Cerebellar cortex (tissue), 1 donor: ENCODE results near the gene GMDS.

Experiments
- DNase-seq: peaks from one replicate; pipeline ENCODE4 v3.0.0-alpha.2; 2015; ENCODE audit warnings: low spot score

The GMDS gene

DNA sequence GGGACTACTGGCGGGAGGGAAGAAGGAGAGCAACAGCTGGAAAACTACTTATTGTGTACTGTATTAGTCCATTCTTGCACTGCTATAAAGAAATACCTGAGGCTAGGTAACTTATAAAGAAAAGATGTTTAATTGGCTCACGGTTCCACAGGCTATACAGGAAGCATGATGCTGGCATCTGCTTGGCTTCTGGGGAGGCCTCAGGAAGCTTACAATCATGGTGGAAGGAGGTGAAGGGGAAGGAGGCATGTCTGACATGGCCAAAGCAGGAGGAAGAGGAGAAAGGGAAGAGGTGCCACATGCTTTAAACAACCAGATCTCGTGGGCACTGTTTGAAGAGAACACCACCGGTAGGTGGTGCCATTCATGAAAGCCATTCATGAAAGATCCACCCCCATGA lies 67.3 kb downstream of the GMDS start:
- DNase-seq, result no peak

DNA sequence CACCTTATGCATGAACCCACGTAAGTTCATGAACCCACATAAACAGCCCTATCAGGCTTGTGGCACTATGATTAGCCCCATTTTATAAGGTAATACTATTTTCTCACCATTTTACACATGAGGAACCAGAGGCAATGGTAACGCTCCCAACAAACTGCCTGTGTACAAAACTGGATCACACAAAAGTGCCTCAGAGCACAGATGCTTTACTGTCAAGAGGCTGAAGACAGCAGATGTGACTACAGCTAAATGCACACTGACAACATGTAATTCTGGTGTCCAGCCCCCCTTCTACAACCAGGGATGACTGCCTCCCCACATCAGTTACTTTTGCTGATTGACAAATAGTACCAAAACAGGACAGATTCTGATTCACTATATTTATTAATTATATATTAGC lies 69.6 kb downstream of the GMDS start:
- no peak for DNase-seq

GRCh38 chr6:2173203-2173961 lies 72.0 kb downstream of the GMDS start:
- no peak for DNase-seq

- DNase-seq, result no peak
These were observed 73.7 kb downstream of the GMDS start for GRCh38 chr6:2171728-2172127.

DNA sequence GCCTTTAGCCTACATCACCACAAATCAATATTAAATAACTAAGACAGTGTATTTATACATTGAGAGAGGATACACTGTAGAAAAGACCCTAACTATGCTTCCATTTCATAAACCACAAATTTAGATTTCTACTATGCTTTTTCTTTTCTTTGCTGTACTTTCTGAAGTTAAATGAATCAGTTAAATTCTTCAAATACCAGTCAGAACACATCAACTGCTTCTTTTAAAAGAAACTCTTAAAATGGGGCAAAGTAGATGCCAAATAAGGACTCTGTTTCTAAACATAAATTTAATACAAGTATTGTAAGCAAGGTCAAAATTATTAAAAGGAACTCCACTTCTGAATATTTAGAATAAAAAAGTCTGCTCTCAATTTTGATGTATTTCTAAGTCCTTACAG lies 76.9 kb downstream of the GMDS start:
- no peak for DNase-seq

- DNase-seq, result peak; percentile 22
These were observed 78.7 kb downstream of the GMDS start for GRCh38 chr6:2166717-2167116.

DNA sequence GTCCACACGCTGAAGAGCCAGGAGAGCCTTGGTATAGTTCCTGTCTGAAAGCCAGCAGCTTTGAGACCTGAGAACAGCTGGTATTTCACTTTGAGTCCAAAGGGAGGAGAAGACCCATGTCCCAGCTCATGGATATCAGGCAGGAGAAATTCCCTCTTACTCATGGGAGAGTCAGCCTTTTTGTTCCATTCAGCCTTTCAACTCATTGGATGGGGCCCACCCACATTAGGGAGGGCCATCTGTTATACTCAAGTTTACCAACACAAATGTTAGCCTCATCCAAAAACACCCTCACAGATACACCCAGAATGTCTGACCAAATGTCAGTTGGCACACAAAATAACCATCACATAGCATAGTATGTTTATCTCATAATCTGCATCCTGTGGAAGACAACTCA lies 80.1 kb downstream of the GMDS start:
- peak; percentile 46 for DNase-seq

- DNase-seq, result no peak
These were observed 80.9 kb downstream of the GMDS start for GRCh38 chr6:2164481-2164880.

DNA sequence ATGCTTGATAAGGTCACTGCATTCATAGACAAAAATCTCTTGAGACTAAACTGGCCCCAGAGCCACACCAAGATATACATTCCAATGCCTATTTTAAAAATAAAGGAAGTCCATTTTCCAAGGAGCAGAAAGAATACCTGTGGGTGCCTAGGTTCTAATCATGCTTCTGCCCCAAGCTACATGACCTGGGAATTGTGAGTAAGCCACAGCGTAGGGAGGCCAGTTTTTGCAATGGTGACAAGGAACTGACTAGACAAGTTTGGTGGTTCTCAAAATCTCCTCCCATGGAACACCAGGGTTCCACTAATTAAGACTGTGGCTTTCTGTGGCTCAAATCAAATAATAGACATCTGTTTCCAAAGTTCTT lies 83.3 kb downstream of the GMDS start:
- DNase-seq, result no peak

GRCh38 chr6:2158596-2159271 lies 86.7 kb downstream of the GMDS start:
- DNase-seq, result peak; percentile 5

- no peak for DNase-seq
These were observed 87.8 kb downstream of the GMDS start for GRCh38 chr6:2157441-2158127.

- DNase-seq, result no peak
These were observed 90.2 kb downstream of the GMDS start for GRCh38 chr6:2155206-2155605.

GRCh38 chr6:2149361-2150006 lies 95.9 kb downstream of the GMDS start:
- DNase-seq, result no peak

GRCh38 chr6:2148748-2149147 lies 96.7 kb downstream of the GMDS start:
- no peak for DNase-seq

- no peak for DNase-seq
These were observed 97.5 kb downstream of the GMDS start for GRCh38 chr6:2147766-2148448.

GRCh38 chr6:2147261-2147660 lies 98.1 kb downstream of the GMDS start:
- no peak for DNase-seq

GRCh38 chr6:2144210-2144609 lies 101.2 kb downstream of the GMDS start:
- DNase-seq, result no peak

DNA sequence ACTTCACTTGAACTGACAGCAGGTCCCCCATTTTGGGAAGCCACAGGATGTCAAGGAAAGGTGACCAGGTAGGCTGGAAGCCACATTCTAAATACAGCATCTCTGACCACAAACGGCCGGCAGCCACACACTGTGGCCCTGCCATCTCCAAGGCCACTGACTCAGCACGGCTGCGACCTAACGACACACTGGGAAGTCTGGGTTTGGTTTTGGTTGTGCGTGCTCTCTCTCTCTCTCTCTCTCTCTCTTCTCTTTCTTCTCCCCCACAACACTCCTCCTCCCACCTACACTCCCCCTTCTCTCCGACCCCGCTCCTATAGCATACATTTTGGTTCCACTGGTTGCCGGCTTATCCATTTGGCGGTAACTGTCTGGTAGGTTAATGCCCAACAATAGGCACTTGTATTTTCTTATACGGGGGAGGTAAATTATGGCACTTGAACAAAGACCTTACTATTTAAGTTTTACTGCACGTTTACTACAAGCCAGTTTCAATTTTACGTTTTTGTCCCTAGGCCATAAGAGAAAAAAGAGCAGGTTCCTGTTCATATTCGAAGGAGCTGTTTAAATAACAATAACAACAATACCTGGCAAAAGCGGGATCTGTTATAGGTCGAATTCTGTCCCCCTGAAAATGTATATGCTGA lies 103.6 kb downstream of the GMDS start:
- no peak for DNase-seq

GRCh38 chr6:2140438-2141128 lies 104.8 kb downstream of the GMDS start:
- DNase-seq, result no peak

- DNase-seq, result no peak
These were observed 110.0 kb downstream of the GMDS start for GRCh38 chr6:2135401-2135800.

DNA sequence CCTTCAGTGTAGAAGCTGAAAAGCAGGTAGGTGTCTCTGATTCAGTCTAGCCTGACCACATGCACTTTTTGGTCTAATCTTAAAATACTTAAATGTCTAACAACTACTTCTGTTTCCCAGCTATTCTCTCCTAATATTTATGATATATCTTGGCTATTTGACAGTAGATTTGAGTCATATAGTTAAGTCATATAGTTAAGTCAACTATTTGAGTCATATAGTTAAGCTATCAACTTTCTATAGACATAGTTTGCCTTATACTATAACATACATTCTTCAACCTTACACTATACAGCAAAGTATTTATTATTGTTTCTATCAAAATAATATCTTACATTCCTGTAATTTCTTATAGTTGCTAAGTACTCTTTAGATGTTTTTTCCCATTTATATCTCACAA lies 110.9 kb downstream of the GMDS start:
- no peak for DNase-seq
